ENCODE data around the gene COL24A1.
A peak's percentile ranks its signal among the peaks of the same experiment; 100 is the strongest.
"Not testable (repeated sequence)": the region's sequence is repeated elsewhere in the genome, so short reads cannot be mapped to it uniquely, and the experiment has no call there.

COL24A1 gene

DNA sequence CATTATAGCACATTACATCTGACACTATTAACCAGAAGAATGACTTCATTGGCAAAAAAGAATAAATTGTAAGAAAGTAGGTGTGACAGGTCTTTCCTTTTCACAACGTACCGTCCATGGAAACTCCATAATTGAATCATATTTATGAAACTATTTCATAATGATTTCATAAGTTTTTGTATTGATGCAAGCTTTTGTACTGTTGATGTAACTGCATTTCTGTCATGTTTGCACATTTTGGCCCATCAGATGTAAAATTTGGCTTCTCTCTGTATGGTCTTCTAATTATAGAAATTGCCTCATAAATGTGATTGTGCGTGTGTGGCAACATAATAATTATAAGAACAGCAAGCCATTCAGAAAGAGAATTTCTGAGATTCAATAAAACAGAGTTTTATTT, 267.7 kb downstream of the COL24A1 start:
- no peak for DNase-seq (ENCODE audit: low read depth)

DNA sequence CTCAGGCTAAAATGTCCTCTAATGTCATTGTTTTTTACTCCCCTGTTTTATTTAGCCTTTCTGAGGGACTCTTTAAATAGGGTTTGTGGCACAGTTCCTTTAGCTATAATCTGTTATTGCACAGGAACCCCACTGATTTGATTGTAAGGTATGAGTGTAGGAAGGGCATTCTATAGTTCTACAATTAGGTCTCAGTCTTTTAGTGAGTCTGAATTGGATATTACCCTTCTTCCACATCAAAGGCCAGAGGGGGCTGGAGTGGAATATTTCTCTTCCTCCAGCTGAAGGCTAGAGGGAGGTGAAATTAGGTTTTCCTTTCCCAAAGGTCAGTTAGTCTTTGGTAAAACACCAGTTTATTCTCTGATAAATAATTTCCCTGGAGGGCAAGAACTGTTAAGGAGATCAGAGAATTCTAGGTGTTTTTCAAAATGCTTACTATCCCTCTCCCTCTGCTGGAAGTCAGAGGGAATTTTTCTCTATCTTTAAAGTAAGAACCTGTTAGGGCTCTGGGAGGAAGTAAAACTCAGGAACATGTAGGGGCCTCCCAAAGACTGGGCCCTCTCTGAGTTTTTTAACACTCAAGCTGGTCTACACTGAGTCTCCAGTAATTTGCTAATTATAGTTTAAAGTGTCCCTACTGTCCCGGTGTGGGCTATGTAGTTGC, 272.1 kb downstream of the COL24A1 start:
- peak; percentile 51 for DNase-seq (ENCODE audit: low read depth)

DNA sequence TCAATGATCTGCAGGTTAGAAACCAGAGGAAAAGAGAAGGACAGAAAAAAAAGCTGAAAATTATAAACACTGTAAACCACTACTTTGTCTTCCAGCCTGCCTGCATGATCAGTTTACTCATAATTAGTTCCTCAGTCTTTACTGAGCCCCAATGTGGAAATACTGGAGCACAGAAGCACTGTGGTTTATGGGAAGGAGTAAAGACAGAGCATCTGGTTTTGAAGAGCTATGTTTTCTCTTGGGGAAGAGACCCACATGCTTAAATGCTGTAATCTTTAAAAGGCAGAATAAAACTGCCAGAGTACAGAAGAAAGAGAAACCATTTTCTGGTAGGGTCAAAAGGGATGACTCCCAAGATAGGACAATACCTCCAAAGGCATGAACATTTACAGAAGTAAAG, 289.4 kb downstream of the COL24A1 start:
- no peak for DNase-seq (ENCODE audit: low read depth)

DNA sequence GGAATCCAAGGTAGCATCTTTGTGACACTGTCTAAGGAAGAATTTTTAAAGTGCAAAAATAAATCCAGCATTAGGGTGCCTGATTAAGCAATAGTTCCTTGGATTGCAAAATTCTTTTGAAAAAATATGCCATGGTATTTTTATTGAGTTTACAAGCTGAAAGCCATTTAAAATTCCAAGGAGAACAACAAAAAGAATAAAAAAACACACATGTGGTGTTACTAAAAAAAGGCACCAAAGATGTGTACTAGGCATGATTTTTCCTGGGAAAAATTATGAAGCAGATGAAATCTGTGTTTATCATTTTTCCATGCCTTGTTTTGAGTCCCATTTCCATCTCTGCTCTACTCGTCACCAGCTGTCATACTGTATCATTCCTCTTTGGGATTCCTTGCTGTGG, 291.4 kb downstream of the COL24A1 start:
- DNase-seq (ENCODE audit: low read depth): peak; percentile 68

DNA sequence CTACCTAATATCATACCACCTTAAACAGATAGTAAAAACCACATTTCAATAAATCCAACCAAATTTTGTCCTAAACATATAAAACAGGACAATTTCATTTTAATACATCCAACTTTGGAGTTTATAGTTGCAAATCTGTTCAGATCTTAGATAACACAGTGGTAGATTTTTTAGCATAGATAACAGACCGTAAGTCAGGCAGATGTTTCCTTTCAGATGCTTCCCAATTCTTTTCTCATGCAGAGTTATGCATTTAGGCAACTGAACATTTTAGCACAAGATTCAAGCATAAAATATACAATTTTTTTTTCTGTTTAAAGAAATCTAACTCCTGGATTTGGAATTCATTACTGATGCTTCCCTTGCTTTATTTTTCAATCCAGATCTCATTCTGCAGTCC, 291.8 kb downstream of the COL24A1 start:
- DNase-seq (ENCODE audit: low read depth): peak; percentile 7

DNA sequence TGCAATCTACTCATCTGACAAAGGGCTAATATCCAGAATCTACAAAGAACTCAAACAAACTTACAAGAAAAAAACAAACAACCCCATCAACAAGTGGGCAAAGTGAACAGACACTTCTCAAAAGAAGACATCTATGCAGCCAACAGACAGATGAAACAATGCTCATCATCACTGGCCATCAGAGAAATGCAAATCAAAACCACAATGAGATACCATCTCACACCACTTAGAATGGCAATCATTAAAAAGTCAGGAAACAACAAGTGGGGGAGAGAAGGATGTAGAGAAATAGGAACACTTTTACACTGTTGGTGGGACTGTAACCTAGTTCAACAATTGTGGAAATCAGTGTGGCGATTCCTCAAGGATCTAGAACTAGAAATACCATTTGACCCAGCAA, 292.9 kb downstream of the COL24A1 start:
- not testable (repeated sequence) for DNase-seq (ENCODE audit: low read depth)

DNA sequence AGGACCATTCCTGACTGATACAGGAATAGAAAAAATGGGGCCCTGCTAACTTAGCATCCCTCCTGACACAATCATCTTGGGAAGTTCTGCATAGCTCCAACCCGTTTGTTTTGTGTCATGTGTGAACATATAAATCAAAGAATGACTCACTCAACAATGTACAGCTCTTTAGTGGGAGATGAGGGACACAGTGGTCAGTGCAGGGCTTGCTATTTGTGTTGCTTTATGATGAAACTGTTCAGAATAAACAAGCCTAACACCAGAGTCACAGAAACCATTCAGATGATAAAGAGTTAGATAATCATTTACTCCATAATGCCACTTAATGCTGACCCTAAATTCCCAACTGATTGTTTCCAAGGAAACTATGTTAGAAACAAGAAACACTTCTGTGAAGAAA, 294.1 kb downstream of the COL24A1 start:
- DNase-seq (ENCODE audit: low read depth): peak; percentile 43

DNA sequence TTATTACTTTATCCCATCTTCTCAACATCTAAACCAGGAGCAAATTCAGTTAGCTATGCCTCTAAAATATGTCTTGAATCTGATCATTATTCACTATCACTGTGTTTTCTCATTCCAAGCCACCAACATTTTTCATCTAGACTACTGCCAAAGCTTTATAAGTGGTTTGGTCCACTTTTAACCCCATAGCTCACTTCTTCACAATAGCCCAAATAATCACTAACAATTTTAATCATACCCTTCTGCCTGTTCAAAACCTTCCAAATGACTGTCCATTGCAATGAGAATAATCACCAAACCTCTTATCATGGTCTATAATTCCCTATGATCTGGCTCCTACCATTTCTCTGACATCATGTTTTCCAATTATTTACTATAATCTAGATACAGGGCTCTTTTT, 298.6 kb downstream of the COL24A1 start:
- DNase-seq (ENCODE audit: low read depth): no peak

DNA sequence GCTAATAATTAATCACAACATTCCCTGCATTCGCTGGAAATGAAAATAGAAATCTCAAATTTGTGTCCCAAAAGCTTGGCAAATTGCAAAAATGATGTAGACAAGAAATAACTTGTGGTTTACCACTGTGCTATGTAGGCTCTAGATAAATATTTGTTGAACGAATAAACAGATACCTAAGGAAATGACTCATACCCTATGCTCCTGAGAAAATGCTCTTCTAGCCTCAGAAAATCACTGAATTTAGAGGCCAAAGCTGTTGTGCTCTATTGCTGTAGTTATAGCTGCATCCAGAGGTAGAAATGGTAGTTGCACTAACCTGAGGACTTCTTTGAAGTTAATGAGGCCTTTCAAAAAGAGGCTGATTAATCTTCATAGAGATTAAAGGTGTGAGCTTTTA, 306.3 kb downstream of the COL24A1 start:
- DNase-seq (ENCODE audit: low read depth): peak; percentile 89

DNA sequence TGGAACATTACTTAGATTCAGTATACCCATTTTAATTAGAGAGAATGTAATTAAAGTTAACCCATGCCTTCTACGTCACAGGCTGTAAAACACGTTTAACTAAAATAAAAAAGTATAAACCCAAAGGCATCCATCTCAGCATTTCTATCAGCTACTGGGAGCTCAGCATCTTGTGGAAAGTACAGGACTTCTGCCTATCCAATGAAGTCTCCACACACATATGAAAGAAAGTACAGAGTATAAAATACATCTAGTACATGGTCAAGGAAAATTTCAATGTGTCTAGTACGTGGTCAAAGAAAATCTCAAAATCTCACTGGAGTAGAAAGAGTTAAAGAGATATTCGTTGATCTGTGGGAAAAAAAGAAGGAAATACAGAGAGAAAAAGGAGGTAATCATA, 306.9 kb downstream of the COL24A1 start:
- no peak for DNase-seq (ENCODE audit: low read depth)

DNA sequence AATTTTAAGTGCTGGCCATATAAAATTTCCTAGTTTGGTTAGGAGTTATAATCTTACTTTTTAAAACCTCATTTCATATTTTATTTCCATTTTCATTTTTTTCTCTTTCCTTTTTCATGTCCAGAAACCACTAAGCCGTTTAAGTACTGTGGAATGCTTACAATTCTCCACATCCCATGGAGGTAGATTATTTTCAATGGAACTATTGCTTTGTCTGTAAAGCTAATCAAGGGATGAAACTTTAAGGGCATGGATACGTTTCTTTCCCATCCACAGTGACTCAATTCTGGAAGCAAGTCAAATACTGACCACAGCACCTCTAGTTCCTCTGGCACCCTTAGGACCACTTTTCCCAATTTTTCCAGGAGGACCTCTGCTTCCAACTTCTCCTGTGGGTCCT, 309.2 kb downstream of the COL24A1 start:
- no peak for DNase-seq (ENCODE audit: low read depth)

DNA sequence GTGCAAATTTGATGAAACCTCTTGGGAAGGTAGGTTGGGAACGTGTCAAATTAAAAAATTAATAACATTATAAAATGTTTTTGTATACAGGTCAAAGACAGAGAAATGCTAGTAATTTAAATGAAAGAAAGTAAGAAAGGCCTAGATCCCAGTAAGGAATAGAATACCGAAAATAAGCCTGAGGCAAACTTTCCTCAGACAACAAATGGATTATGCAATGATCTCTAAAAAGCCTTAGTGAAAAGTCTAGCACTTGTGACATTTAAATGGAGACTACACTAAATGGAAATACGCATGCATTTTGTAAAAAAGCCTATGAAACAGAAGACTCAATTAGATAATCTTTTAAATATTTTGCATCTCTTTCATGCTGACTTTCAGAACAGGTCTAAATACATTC, 309.9 kb downstream of the COL24A1 start:
- DNase-seq (ENCODE audit: low read depth): peak; percentile 11

DNA sequence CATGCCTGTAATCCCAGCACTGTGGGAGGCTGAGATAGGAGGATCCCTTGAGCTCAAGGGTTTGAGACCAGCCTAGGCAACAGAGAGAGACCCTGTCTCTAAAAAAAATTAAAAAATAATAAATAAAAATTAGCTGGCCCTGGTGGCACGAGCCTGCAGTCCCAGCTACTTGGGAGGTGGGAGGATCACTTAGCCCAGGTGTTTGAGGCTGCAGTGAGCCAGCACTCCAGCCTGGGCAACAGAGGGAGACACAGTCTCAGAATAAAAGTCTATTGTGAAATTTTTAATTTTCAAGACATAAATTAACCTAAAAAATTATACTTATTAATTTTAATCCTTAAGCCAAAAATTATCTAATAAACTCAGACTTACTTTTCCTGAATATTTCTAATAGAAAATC, 317.1 kb downstream of the COL24A1 start:
- DNase-seq (ENCODE audit: low read depth): no peak

DNA sequence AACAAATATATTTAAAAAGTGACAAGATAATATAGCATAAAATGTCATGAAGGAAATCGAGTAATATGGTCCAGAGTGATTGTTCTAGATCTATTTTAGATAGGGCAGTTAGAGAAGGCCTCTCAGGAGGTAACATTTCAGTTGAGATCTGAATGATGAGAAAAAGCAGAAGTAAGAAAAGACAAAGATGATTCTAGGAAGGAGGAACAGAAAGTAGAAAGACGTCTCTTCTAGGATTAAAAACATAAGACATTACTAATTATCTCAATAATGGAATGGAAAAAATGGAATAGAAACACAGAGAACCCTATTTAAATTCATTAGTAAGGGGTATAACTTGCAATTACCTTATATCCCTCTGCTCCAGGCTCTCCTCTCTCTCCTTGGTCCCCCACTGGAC, 318.3 kb downstream of the COL24A1 start:
- DNase-seq (ENCODE audit: low read depth): no peak

DNA sequence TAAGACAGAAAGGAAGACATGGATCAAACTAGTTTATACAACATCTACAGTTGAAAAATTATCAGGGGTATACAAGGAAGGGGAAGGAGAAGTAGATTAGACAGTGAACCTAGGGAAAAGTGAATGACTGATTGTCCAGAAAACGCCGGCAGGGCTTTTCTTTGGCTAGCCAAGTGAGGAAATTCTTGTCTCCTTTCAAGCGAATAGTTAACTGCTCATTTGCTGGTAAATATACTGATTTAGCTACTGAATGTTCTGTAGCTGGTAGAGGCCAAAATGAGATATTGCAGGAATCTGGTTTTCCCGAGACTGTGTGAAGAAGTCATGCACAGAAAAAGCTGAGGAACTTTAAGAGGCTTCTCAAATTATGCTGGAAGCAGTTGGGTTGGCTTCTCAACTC, 319.8 kb downstream of the COL24A1 start:
- no peak for DNase-seq (ENCODE audit: low read depth)

DNA sequence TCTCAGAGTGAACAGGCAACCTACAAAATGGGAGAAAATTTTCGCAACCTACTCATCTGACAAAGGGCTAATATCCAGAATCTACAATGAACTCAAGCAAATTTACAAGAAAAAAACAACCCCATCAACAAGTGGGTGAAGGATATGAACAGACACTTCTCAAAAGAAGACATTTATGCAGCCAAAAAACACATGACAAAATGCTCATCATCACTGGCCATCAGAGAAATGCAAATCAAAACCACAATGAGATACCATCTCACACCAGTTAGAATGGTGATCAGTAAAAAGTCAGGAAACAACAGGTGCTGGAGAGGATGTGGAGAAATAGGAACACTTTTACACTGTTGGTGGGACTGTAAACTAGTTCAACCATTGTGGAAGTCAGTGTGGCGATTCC, 323.4 kb downstream of the COL24A1 start:
- DNase-seq (ENCODE audit: low read depth): not testable (repeated sequence)

DNA sequence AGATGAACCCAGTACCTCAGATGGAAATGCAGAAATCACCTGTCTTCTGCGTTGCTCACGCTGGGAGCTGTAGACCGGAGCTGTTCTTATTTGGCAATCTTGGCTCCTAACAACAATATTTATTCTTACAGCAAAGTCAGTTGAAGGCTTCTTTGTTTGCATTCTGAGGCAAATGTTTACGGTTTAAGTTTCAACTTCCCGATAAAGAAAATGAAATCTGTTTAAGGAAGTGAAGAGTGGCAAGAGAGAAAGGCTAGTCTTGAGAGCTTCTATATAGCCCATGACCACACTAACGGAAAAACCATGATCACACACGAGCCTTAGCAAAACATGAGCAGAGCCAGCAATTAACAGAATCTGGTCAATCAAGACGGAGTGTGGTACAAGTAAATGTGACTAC, 325.7 kb downstream of the COL24A1 start:
- DNase-seq (ENCODE audit: low read depth): no peak

DNA sequence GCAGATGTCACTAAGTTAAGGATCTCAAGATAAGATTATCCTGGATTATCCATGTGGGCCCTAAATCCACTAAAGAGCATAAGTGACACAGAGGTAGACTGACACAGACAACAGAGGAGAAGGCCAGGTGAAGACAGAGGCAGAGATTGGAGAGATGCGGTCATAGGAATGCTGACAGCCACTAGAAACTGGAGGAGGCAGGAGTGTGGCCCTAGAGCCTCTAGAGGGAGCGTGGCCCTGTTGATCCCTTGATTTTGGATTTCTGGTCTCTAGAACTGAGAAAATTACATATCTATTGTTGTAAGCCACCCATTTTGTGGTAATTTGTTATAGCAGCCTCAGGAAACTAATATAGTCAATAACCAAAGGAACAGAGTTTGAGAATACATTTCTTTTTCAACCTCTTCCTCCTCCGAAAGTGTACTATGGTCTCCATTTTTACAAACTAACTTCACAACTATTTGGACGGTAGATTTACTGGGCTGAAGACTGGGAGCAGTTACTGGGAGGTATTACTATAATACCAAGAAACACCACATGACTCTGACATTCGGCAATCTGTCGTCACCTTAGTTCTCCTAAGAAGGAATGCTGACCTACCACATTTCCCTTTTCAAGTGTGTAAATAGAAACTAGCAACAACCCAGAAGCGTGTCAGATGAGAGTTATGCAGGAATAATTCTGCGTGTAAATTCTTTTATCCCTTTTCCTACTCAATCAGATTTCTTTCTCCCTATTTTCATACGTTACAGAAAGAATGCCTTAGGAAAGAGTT, 332.3 kb downstream of the COL24A1 start:
- DNase-seq (ENCODE audit: low read depth): no peak

DNA sequence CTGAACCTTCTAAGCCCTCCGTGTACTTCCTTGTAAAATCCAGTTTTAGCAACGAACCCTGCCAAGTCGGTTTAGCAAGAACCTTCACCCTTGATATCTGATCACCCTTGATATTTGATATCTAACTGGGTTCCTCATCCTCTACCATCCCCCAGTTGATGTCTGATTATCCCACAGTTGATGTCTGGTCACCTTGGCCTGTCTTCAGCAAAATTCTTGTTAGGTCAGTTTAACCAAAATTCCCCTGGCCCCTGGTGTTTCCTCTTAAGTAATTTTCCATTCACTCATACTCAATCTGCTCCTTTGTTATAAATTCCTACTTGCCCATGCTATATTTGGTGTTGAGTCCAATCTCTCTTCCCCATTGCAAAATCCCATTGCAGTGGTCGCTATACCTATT, 333.9 kb downstream of the COL24A1 start:
- DNase-seq (ENCODE audit: low read depth): peak; percentile 29

DNA sequence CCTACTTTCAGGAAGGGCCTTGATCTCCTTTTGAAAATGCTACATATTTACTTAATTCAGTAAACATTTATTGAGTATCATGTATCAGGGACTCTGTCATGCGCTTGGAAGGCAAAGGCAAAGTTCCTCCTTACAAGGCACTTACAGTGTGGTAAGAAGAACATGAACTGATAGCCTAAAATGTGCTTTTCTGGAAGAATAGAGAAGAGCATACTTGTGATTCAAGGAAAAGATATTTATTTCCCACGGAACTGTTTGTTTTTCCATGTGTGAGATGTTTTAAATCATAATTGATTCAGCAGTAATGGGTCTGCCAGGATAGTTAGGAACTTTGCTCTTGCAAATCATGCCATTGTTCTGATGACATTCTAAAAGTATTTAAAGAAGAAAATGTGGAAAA, 338.2 kb downstream of the COL24A1 start:
- peak; percentile 88 for DNase-seq (ENCODE audit: low read depth)

DNA sequence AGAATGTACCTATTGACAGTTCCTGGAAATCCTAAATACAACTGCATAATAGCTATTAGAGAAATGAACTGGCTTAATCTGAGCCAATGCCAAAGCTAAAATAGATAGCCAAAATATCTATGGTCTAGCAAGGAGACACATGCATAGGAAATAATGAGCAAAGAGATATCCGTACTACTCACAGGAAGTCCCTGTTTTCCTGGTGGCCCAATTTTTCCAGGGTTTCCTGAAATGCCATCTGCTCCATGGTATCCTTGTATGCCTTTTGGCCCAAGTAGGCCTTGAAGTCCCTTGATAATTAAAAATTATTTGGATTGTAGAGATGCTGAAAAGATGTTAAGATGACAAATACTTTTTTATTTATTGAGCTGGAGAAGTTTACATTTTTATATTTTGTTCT, 340.0 kb downstream of the COL24A1 start:
- no peak for DNase-seq (ENCODE audit: low read depth)

DNA sequence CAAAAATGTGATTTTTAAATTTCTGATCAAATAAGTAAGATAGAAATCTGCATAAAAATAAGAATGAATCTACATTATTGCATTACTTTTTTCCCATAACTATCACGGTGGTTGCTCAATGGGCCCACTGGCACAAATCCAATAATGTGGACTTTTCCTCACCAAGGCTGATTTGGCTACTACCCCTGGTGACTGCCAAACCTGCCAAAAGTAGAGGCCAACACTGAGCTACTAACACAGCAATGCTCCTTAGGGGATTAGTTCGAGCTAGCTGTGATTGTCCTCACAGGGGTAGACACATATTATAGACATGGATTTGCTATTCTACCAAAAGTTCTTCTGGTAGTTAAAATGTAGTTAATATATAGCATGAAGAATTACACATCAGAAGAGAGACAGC, 340.7 kb downstream of the COL24A1 start:
- DNase-seq (ENCODE audit: low read depth): no peak

DNA sequence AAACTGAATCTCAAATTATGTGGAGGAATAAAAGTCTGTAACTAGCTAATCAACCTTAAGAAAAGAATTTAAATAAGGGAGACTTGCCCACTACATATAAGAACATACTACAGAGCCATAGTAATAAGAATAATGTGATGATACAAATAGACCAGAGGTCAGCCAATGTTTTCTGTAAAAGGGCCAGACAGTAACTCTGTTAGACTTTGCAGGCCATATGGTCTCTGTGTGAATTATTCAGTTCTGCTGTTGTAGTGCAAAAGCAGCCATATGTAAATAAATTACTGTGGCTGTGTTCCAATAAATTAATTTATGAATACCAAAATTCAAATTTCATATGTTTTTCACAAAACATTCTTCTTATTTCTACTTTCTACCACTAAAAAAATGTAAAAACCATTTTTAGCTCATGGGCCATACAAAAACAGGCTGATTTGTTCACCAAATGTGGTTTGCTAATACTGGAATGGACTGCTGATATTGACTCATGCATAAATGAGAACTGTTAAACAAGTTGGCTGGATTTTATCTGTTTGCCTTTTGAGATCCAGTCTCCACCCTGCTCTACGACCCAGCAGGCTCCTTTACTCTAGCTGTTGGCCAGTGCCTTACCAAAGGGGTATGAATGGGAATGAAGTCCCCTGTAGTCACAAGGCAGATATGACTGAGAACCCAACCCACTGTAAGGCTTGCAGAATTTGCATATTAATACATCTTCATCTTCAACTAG, 350.2 kb downstream of the COL24A1 start:
- no peak for DNase-seq (ENCODE audit: low read depth)

All from EH (cell line).